Chondrocyte (in vitro differentiated cells): ENCODE measurements around the gene SYNJ2. TPM values are rescaled to one million over a fixed set of nuclear protein-coding genes. Genes with fewer than 3 reads are reported as not detected.

Source experiments
- DNase-seq: peaks from one replicate; pipeline ENCODE4 v3.0.0; 2021; ENCODE audit warnings: mixed read lengths, low spot score
- H3K27ac Mint-ChIP-seq: one replicate; pipeline ENCODE4 v1.8.0; 2021; ENCODE audit warnings: mild to moderate bottlenecking, moderate library complexity, mixed read lengths; ENCODE audit not compliant: unreplicated experiment
- H3K27me3 Mint-ChIP-seq: 2 replicates; pipeline ENCODE4 v1.8.0; 2021; ENCODE audit warnings: low read depth, mixed read lengths
- H3K36me3 Mint-ChIP-seq: 2 replicates; pipeline ENCODE4 v1.8.0; 2021; ENCODE audit warnings: low read depth, mixed read lengths
- H3K4me1 Mint-ChIP-seq: 2 replicates; pipeline ENCODE4 v1.8.0; 2021; ENCODE audit warnings: low read depth, mild to moderate bottlenecking, mixed read lengths
- H3K4me3 Mint-ChIP-seq: one replicate; pipeline ENCODE4 v1.8.0; 2021; ENCODE audit warnings: mild to moderate bottlenecking, moderate library complexity, mixed read lengths; ENCODE audit not compliant: unreplicated experiment
- H3K9me3 Mint-ChIP-seq: 2 replicates; pipeline ENCODE4 v1.8.0; 2021; ENCODE audit warnings: low read depth, mixed read lengths
- CTCF ChIP-seq: fragments of 200-600 bp; sonication (generic); IDR thresholded peaks from 2 replicates; pipeline ENCODE4 v1.5.0; 2021; ENCODE audit warnings: antibody characterized with exemption, mild to moderate bottlenecking, moderate library complexity
- total RNA-seq: library from RNA; stranded (reverse); gene quantifications from 3 replicates; pipeline ENCODE4 v1.2.1, GENCODE V29; 2021

The SYNJ2 gene
- total RNA-seq, 1 donor from 2014 or later = 53.1 TPM

GRCh38 chr6:157961153-157961831 is 20.4 kb upstream of the SYNJ2 start:
- no peak for DNase-seq
- H3K27ac Mint-ChIP-seq = peak overlapping the region; percentile 93
- peaks cover 38% of the 10 kb centered on the region for H3K4me1 Mint-ChIP-seq
- no peak for TF ChIP-seq CTCF
- no peak overlapping the region for H3K4me3 Mint-ChIP-seq
- no peaks in the 10 kb centered on the region for H3K27me3 Mint-ChIP-seq
- H3K36me3 Mint-ChIP-seq = peaks cover 15% of the 10 kb centered on the region
- H3K9me3 Mint-ChIP-seq = peaks cover 27% of the 10 kb centered on the region

GRCh38 chr6:157961832-157962575 is 19.7 kb upstream of the SYNJ2 start:
- H3K27ac Mint-ChIP-seq = peak overlapping the region; percentile 93
- TF ChIP-seq CTCF = no peak
- no peak for DNase-seq
- no peaks in the 10 kb centered on the region for H3K27me3 Mint-ChIP-seq
- H3K4me1 Mint-ChIP-seq = peaks cover 38% of the 10 kb centered on the region
- H3K9me3 Mint-ChIP-seq = peaks cover 27% of the 10 kb centered on the region
- H3K4me3 Mint-ChIP-seq = peak overlapping the region; percentile 26
- peaks cover 15% of the 10 kb centered on the region for H3K36me3 Mint-ChIP-seq

- Mint-ChIP-seq H3K4me3 (peak overlapping the region; percentile 26), H3K27me3 (no peaks in the 10 kb centered on the region), H3K4me1 (peaks cover 38% of the 10 kb centered on the region), H3K9me3 (peaks cover 24% of the 10 kb centered on the region), H3K36me3 (peaks cover 15% of the 10 kb centered on the region), H3K27ac (peak overlapping the region; percentile 93)
- no peak for TF ChIP-seq CTCF
- DNase-seq = no peak
Observed at GRCh38 chr6:157962601-157963302, 18.9 kb upstream of the SYNJ2 start.

GRCh38 chr6:157964100-157964499 is 17.6 kb upstream of the SYNJ2 start:
- Mint-ChIP-seq H3K27me3 (no peaks in the 10 kb centered on the region), H3K4me1 (peaks cover 42% of the 10 kb centered on the region), H3K27ac (peak overlapping the region; percentile 93), H3K36me3 (peaks cover 9% of the 10 kb centered on the region), H3K9me3 (peaks cover 14% of the 10 kb centered on the region), H3K4me3 (no peak overlapping the region)
- TF ChIP-seq CTCF = no peak
- no peak for DNase-seq

GRCh38 chr6:157965387-157965786 is 16.3 kb upstream of the SYNJ2 start:
- peaks cover 4% of the 10 kb centered on the region for H3K9me3 Mint-ChIP-seq
- H3K27me3 Mint-ChIP-seq = no peaks in the 10 kb centered on the region
- peaks cover 44% of the 10 kb centered on the region for H3K4me1 Mint-ChIP-seq
- H3K27ac Mint-ChIP-seq = no peak overlapping the region
- TF ChIP-seq CTCF = no peak
- no peak for DNase-seq
- H3K4me3 Mint-ChIP-seq = no peak overlapping the region
- H3K36me3 Mint-ChIP-seq = peaks cover 1% of the 10 kb centered on the region
